LNCAP (cell line): Measurements from ENCODE around the gene GLI3.

Experiments
- CTCF ChIP-seq: fragments of 450-650 bp; IDR thresholded peaks from 2 replicates; pipeline ENCODE4 v1.5.1; 2017; ENCODE audit warnings: mild to moderate bottlenecking

Gene GLI3

GRCh38 chr7:42235741-42236161 lies 1.3 kb downstream of the GLI3 start:
- no peak for TF ChIP-seq CTCF

GRCh38 chr7:42234736-42235135 lies 2.3 kb downstream of the GLI3 start:
- TF ChIP-seq CTCF = no peak

- no peak for TF ChIP-seq CTCF
Observed at GRCh38 chr7:42233695-42234331, 3.2 kb downstream of the GLI3 start.

- no peak for TF ChIP-seq CTCF
Observed at GRCh38 chr7:42233171-42233570, 3.8 kb downstream of the GLI3 start.

GRCh38 chr7:42232275-42232674 lies 4.7 kb downstream of the GLI3 start:
- no peak for TF ChIP-seq CTCF

- TF ChIP-seq CTCF = no peak
Observed at GRCh38 chr7:42231043-42231787, 5.8 kb downstream of the GLI3 start.

- no peak for TF ChIP-seq CTCF
Observed at GRCh38 chr7:42227936-42228591, 8.9 kb downstream of the GLI3 start.
